Calu3 (cell line): ENCODE data around the gene IGFBPL1. TPM values are rescaled to one million over a fixed set of nuclear protein-coding genes. Genes with fewer than 3 reads are reported as not detected.

Experiments
- BruUV-seq: library from RNA; stranded (reverse); fragments of 400-500 nt; replicated peaks from 2 replicates; lab custom pipeline; 2021; lab: Mats Ljungman, UMichigan
- CTCF ChIA-PET: fragments of 300-600 bp; sonication (Branson Sonifier 250); formaldehyde crosslinking; loops from one replicate; lab custom pipeline; 2022; ENCODE audit warnings: antibody characterized with exemption; lab: Charles Lee
- DNase-seq: peaks from one replicate; pipeline ENCODE4 v3.0.0; 2022
- H3K27ac Mint-ChIP-seq: one replicate; pipeline ENCODE4 v1.8.0; 2022; ENCODE audit warnings: mixed read lengths; ENCODE audit not compliant: unreplicated experiment
- H3K27me3 Mint-ChIP-seq: one replicate; pipeline ENCODE4 v1.8.0; 2022; ENCODE audit warnings: mixed read lengths; ENCODE audit not compliant: unreplicated experiment
- H3K36me3 Mint-ChIP-seq: one replicate; pipeline ENCODE4 v1.8.0; 2022; ENCODE audit warnings: mild to moderate bottlenecking, moderate library complexity, mixed read lengths; ENCODE audit not compliant: insufficient read depth, unreplicated experiment
- H3K4me1 Mint-ChIP-seq: one replicate; pipeline ENCODE4 v1.8.0; 2022; ENCODE audit warnings: mild to moderate bottlenecking, low read depth, mixed read lengths; ENCODE audit not compliant: unreplicated experiment
- H3K4me3 Mint-ChIP-seq: one replicate; pipeline ENCODE4 v1.8.0; 2022; ENCODE audit warnings: mild to moderate bottlenecking, low read depth, moderate library complexity, mixed read lengths; ENCODE audit not compliant: unreplicated experiment
- H3K9me3 Mint-ChIP-seq: one replicate; pipeline ENCODE4 v1.8.0; 2022; ENCODE audit warnings: low read depth, mixed read lengths; ENCODE audit not compliant: unreplicated experiment
- intact Hi-C: fragments of 100-400 bp; cut with micrococcal nuclease; formaldehyde crosslinking; loops from one replicate; pipeline ENCODE4 v1.10.0; 2022; ENCODE audit not compliant: unreplicated experiment
- total RNA-seq: library from RNA; stranded (reverse); gene quantifications from 2 replicates; pipeline ENCODE4 v1.2.3, GENCODE V29; 2022
- TF ChIP-seq, protein P1 (sequence below): fragments of 200-600 bp; IDR thresholded peaks from one replicate; pipeline ENCODE4 v1.8.0; 2022; ENCODE audit warnings: antibody characterized with exemption; ENCODE audit not compliant: unreplicated experiment

The IGFBPL1 gene
- total RNA-seq, 1 experiment from 2014 or later: 2.0 TPM

DNA sequence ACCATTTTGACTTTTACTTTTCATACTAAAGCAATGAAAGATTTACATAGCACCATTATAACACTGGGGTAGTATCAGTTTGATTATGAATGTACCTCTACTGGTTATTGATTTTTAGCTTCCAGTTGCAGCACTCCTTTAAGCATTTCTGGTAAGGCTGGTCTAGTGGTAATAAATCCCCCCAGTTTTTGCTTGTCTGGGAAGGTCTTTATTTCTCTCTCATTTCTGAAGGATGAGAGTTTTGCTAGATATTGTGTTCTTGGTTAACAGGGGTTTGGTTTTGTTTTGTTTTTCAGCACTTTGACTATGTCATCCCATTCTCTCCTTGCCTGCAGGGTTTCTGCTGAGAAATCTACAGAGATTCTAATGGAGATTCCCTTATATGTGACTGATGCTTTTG lies 26.9 kb upstream of the IGFBPL1 start:
- DNase-seq: no peak
- CTCF ChIA-PET: no interaction called here
- H3K27me3 Mint-ChIP-seq: peaks cover 18% of the 10 kb centered on the region
- no peak overlapping the region for H3K27ac Mint-ChIP-seq
- no TSS peak for BruUV-seq
- no peak overlapping the region for H3K4me3 Mint-ChIP-seq
- TF ChIP-seq, protein P1, sequence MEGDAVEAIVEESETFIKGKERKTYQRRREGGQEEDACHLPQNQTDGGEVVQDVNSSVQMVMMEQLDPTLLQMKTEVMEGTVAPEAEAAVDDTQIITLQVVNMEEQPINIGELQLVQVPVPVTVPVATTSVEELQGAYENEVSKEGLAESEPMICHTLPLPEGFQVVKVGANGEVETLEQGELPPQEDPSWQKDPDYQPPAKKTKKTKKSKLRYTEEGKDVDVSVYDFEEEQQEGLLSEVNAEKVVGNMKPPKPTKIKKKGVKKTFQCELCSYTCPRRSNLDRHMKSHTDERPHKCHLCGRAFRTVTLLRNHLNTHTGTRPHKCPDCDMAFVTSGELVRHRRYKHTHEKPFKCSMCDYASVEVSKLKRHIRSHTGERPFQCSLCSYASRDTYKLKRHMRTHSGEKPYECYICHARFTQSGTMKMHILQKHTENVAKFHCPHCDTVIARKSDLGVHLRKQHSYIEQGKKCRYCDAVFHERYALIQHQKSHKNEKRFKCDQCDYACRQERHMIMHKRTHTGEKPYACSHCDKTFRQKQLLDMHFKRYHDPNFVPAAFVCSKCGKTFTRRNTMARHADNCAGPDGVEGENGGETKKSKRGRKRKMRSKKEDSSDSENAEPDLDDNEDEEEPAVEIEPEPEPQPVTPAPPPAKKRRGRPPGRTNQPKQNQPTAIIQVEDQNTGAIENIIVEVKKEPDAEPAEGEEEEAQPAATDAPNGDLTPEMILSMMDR: no peak
- H3K4me1 Mint-ChIP-seq: no peaks in the 10 kb centered on the region
- intact Hi-C loops: no loop called here
- peaks cover 5% of the 10 kb centered on the region for H3K36me3 Mint-ChIP-seq
- H3K9me3 Mint-ChIP-seq: no peaks in the 10 kb centered on the region

DNA sequence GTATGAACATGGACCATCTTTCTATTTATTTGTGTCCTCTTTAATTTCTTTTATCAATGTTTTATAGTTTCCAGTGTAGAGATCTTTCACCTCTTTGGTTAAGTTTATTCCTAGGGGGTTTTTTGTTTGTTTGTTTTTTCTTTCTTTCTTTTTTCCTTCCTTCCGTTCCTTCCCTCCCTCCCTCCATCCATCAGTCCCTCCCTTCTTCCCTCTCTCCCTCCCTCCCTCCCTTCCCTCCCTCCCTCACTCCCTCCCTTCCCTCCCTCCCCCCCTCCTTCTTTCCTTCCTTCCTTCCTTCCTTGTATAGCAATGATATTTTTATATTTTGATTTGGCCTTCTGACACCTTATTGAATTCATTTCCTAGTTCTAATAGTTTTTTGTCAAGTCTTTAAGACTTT lies 23.4 kb upstream of the IGFBPL1 start:
- Mint-ChIP-seq H3K4me3 (no peak overlapping the region), H3K27me3 (no peaks in the 10 kb centered on the region), H3K4me1 (no peaks in the 10 kb centered on the region), H3K36me3 (no peaks in the 10 kb centered on the region), H3K27ac (no peak overlapping the region), H3K9me3 (no peaks in the 10 kb centered on the region)
- DNase-seq: no peak
- TF ChIP-seq, protein P1: no peak
- BruUV-seq: no TSS peak
- CTCF ChIA-PET: no interaction called here
- intact Hi-C loops: no loop called here

- no peak overlapping the region for H3K27ac Mint-ChIP-seq
- CTCF ChIA-PET: no interaction called here
- H3K4me3 Mint-ChIP-seq: no peak overlapping the region
- no peaks in the 10 kb centered on the region for H3K4me1 Mint-ChIP-seq
- no peaks in the 10 kb centered on the region for H3K27me3 Mint-ChIP-seq
- intact Hi-C loops: no loop called here
- no peaks in the 10 kb centered on the region for H3K9me3 Mint-ChIP-seq
- no peak for DNase-seq
- no TSS peak for BruUV-seq
- TF ChIP-seq, protein P1: no peak
- no peaks in the 10 kb centered on the region for H3K36me3 Mint-ChIP-seq
Measured at GRCh38 chr9:38445154-38446043, 21.1 kb upstream of the IGFBPL1 start.

DNA sequence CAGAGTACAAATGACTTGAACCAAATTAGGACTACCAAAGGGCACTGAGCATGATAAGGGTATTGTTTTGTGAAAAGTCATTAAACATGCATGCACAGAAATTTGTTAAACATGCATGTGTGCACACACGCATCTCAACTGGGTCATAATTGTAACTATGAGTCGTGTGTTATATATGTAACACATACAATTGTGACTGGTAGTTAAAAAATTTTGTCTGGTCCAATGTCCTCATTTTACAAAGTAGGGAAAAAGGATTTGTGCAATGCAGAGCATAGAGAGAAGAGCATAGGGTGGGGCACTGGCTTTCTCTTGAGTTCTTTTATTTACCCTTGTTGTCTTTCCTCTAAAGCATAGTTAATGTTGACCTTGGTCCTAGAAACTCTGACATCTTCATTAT lies 19.3 kb upstream of the IGFBPL1 start:
- TF ChIP-seq, protein P1: no peak
- CTCF ChIA-PET: no interaction called here
- Mint-ChIP-seq H3K9me3 (no peaks in the 10 kb centered on the region), H3K36me3 (no peaks in the 10 kb centered on the region), H3K4me1 (no peaks in the 10 kb centered on the region), H3K27ac (no peak overlapping the region), H3K27me3 (no peaks in the 10 kb centered on the region), H3K4me3 (no peak overlapping the region)
- intact Hi-C loops: no loop called here
- no peak for DNase-seq
- no TSS peak for BruUV-seq
